Measurements from ENCODE around the gene NR5A1. TPM values are rescaled to one million over a fixed set of nuclear protein-coding genes. Genes with fewer than 3 reads are reported as not detected.

The NR5A1 gene
- total RNA-seq, 4 donors from 2014 or later: not detected

- H3K27ac ChIP-seq: no peak overlapping the region
- no peaks in the 10 kb centered on the region for H3K36me3 ChIP-seq
- H3K4me3 ChIP-seq: no peak overlapping the region
- WGBS: 50% methylated on average over 25 of the region's 40 CpGs
- DNase-seq (ENCODE audit: low spot score in 2 of 2): no peak
- TF ChIP-seq POLR2AphosphoS5 (IDR thresholded peaks at IDR 0.05) (no peak), EP300 (IDR thresholded peaks at IDR 0.05) (no peak), POLR2A (IDR thresholded peaks at IDR 0.05) (no peak)
- TF ChIP-seq, protein P1, sequence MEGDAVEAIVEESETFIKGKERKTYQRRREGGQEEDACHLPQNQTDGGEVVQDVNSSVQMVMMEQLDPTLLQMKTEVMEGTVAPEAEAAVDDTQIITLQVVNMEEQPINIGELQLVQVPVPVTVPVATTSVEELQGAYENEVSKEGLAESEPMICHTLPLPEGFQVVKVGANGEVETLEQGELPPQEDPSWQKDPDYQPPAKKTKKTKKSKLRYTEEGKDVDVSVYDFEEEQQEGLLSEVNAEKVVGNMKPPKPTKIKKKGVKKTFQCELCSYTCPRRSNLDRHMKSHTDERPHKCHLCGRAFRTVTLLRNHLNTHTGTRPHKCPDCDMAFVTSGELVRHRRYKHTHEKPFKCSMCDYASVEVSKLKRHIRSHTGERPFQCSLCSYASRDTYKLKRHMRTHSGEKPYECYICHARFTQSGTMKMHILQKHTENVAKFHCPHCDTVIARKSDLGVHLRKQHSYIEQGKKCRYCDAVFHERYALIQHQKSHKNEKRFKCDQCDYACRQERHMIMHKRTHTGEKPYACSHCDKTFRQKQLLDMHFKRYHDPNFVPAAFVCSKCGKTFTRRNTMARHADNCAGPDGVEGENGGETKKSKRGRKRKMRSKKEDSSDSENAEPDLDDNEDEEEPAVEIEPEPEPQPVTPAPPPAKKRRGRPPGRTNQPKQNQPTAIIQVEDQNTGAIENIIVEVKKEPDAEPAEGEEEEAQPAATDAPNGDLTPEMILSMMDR (IDR thresholded peaks at IDR 0.05): no peak
- peaks cover 74% of the 10 kb centered on the region for H3K27me3 ChIP-seq
- peaks cover 2% of the 10 kb centered on the region for H3K4me1 ChIP-seq
- H3K9me3 ChIP-seq: no peaks in the 10 kb centered on the region
Observed at GRCh38 chr9:124487260-124488182, 19.7 kb downstream of the NR5A1 start.

- Histone ChIP-seq H3K36me3 (no peaks in the 10 kb centered on the region), H3K27me3 (peaks cover 75% of the 10 kb centered on the region), H3K4me3 (no peak overlapping the region), H3K4me1 (peaks cover 2% of the 10 kb centered on the region), H3K27ac (no peak overlapping the region), H3K9me3 (no peaks in the 10 kb centered on the region)
- no peak for DNase-seq (ENCODE audit: low spot score in 2 of 2)
- TF ChIP-seq, protein P1 (IDR thresholded peaks at IDR 0.05): no peak
- TF ChIP-seq POLR2A (IDR thresholded peaks at IDR 0.05) (no peak), EP300 (IDR thresholded peaks at IDR 0.05) (no peak), POLR2AphosphoS5 (IDR thresholded peaks at IDR 0.05) (no peak)
- 49% methylated on average over 3 of the region's 17 CpGs for WGBS
Observed at GRCh38 chr9:124486778-124487259, 20.4 kb downstream of the NR5A1 start.

- no peak overlapping the region for H3K4me3 ChIP-seq
- DNase-seq (ENCODE audit: low spot score in 2 of 2): no peak
- peaks cover 78% of the 10 kb centered on the region for H3K27me3 ChIP-seq
- H3K4me1 ChIP-seq: peaks cover 2% of the 10 kb centered on the region
- H3K36me3 ChIP-seq: no peaks in the 10 kb centered on the region
- no peaks in the 10 kb centered on the region for H3K9me3 ChIP-seq
- 61% methylated on average over 5 of the region's 15 CpGs for WGBS
- TF ChIP-seq EP300 (IDR thresholded peaks at IDR 0.05) (no peak), POLR2AphosphoS5 (IDR thresholded peaks at IDR 0.05) (no peak), POLR2A (IDR thresholded peaks at IDR 0.05) (no peak)
- TF ChIP-seq, protein P1 (IDR thresholded peaks at IDR 0.05): no peak
- no peak overlapping the region for H3K27ac ChIP-seq
Observed at GRCh38 chr9:124485936-124486335, 21.3 kb downstream of the NR5A1 start.

- Histone ChIP-seq H3K36me3 (no peaks in the 10 kb centered on the region), H3K27ac (no peak overlapping the region), H3K4me1 (peaks cover 2% of the 10 kb centered on the region), H3K4me3 (no peak overlapping the region), H3K27me3 (peaks cover 83% of the 10 kb centered on the region), H3K9me3 (no peaks in the 10 kb centered on the region)
- no peak for TF ChIP-seq EP300 (IDR thresholded peaks at IDR 0.05)
- TF ChIP-seq, protein P1 (IDR thresholded peaks at IDR 0.05): no peak
- TF ChIP-seq POLR2AphosphoS5 (IDR thresholded peaks at IDR 0.05): no peak
- no peak for TF ChIP-seq POLR2A (IDR thresholded peaks at IDR 0.05)
- DNase-seq (ENCODE audit: low spot score in 2 of 2): no peak
- WGBS: 79% methylated on average over 8 of the region's 13 CpGs
Observed at GRCh38 chr9:124485201-124485600, 22.0 kb downstream of the NR5A1 start.

DNA sequence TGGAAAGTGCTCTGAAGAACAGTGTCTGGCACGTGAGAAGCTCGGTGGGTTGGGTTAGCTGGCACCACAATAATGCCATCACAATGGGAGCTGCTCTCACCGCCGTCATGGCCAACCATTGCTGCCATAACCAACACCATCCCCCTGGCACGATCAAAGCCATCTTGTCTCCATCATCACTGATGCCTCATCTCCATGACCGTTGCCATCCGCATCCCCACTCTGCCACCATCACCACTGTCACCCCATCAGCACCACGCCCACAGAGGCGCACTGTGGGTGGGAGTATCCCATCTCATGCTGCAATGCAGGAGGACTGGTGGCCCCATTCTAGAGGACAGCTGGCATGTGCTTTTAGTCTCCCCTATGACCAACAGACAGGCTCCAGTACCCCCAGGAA, 23.7 kb downstream of the NR5A1 start:
- H3K4me3 ChIP-seq: no peak overlapping the region
- H3K9me3 ChIP-seq: no peaks in the 10 kb centered on the region
- H3K36me3 ChIP-seq: no peaks in the 10 kb centered on the region
- TF ChIP-seq EP300 (IDR thresholded peaks at IDR 0.05): no peak
- TF ChIP-seq POLR2A (IDR thresholded peaks at IDR 0.05): no peak
- TF ChIP-seq, protein P1 (IDR thresholded peaks at IDR 0.05): no peak
- TF ChIP-seq POLR2AphosphoS5 (IDR thresholded peaks at IDR 0.05): no peak
- peaks cover 84% of the 10 kb centered on the region for H3K27me3 ChIP-seq
- no peak overlapping the region for H3K27ac ChIP-seq
- WGBS: 96% methylated on average over 9 of the region's 9 CpGs
- peaks cover 2% of the 10 kb centered on the region for H3K4me1 ChIP-seq
- no peak for DNase-seq (ENCODE audit: low spot score in 2 of 2)

All from suprapubic skin (tissue), 4 donors.